HepG2 (cell line): ENCODE measurements around the gene TM4SF18. TPM values are rescaled to one million over a fixed set of nuclear protein-coding genes. Genes with fewer than 3 reads are reported as not detected.
A peak's percentile ranks its signal among the peaks of the same experiment; 100 is the strongest.
"Not testable (repeated sequence)": the region's sequence is repeated elsewhere in the genome, so short reads cannot be mapped to it uniquely, and the experiment has no call there.

Experiments
- ATAC-seq: fragments of 200-7000 bp; cut with Tn5 transposase; 3 replicates; pipeline ENCODE4 v1.9.1; 2020; ENCODE audit warnings: mild to moderate bottlenecking, moderate library complexity
- BruUV-seq: library from RNA; stranded (reverse); fragments of 400-500 nt; replicated peaks from 2 replicates; lab custom pipeline; 2021; lab: Mats Ljungman, UMichigan
- CTCF ChIA-PET: fragments of 300-600 bp; formaldehyde crosslinking; extraction: SDS; loops from one replicate; lab custom pipeline; 2021; ENCODE audit warnings: low total read pairs, inconsistent platforms, low intra/inter-chr PET ratio; lab: Yijun Ruan, JAX
- POLR2A ChIA-PET: fragments of 350-600 bp; sonication (Branson Sonifier 250); formaldehyde crosslinking; loops from one replicate; lab custom pipeline; 2020; ENCODE audit warnings: antibody characterized with exemption, inconsistent platforms; lab: Yijun Ruan, JAX
- DNase-seq: peaks from one replicate; pipeline ENCODE4 v3.0.0-alpha.2; 2015; ENCODE audit warnings: low spot score
- FAIRE-seq: peaks from 3 replicates; lab custom pipeline; 2011; peaks lifted over from hg19 to GRCh38; lab: Jason Lieb, UNC
- H2AFZ ChIP-seq: one replicate; pipeline ENCODE4 v1.6.1; 2011; ENCODE audit warnings: low read length, inconsistent platforms
- H3K27ac ChIP-seq: fragments of 300-600 bp; 3 replicates; pipeline ENCODE4 v1.8.0; 2011; ENCODE audit warnings: mixed run types, mild to moderate bottlenecking, mixed read lengths, low read length, inconsistent platforms; ENCODE audit not compliant: insufficient read depth; ENCODE audit errors: extremely low read length
- H3K27me3 ChIP-seq, 2 experiments: fragments of 200-600 bp in 1 of 2; 2 replicates in 1 of 2; 3 replicates in 1 of 2; pipeline versions ENCODE4 v1.6.0 to v1.8.0; 2011; ENCODE audit warnings: low read length in 2 of 2, mild to moderate bottlenecking in 2 of 2, moderate library complexity in 2 of 2, inconsistent platforms in 1 of 2; ENCODE audit not compliant: insufficient read depth in 2 of 2, control insufficient read depth in 1 of 2
- H3K36me3 ChIP-seq, 2 experiments: fragments of 200-600 bp in 1 of 2; replicated peaks in 1 of 2; 2 replicates in 1 of 2; 3 replicates in 1 of 2; pipeline versions ENCODE4 v1.5.1 to v1.8.0; 2011; ENCODE audit warnings: low read length in 2 of 2, inconsistent platforms in 1 of 2; ENCODE audit not compliant: insufficient read depth in 2 of 2, control insufficient read depth in 1 of 2
- H3K4me1 ChIP-seq: 2 replicates; pipeline ENCODE4 v1.5.1; 2012; ENCODE audit warnings: low read length, inconsistent platforms; ENCODE audit not compliant: insufficient read depth
- H3K4me2 ChIP-seq: 2 replicates; pipeline ENCODE4 v1.6.0; 2011; ENCODE audit warnings: low read depth, low read length, inconsistent platforms
- H3K4me3 ChIP-seq, 3 experiments: fragments of 200-600 bp in 1 of 3; sonication (generic), shearing (Covaris generic) in 1 of 3; replicated peaks in 1 of 3; 2 replicates each; pipeline ENCODE4 v1.5.1; 2011 to 2016; ENCODE audit warnings: low read length in 3 of 3, inconsistent platforms in 2 of 3, low read depth in 2 of 3, mild to moderate bottlenecking in 2 of 3, control low read depth in 1 of 3, mixed read lengths in 1 of 3; ENCODE audit not compliant: insufficient read depth in 1 of 3
- H3K79me2 ChIP-seq: one replicate; pipeline ENCODE4 v1.6.1; 2011; ENCODE audit warnings: low read length, inconsistent platforms; ENCODE audit not compliant: insufficient read depth
- H3K9ac ChIP-seq: 2 replicates; pipeline ENCODE4 v1.6.0; 2011; ENCODE audit warnings: mild to moderate bottlenecking, low read depth, low read length, inconsistent platforms; ENCODE audit not compliant: insufficient read depth
- H3K9me3 ChIP-seq: 2 replicates; pipeline ENCODE4 v1.5.1; 2012; ENCODE audit warnings: mild to moderate bottlenecking, low read length
- H4K20me1 ChIP-seq: 2 replicates; pipeline ENCODE4 v1.6.0; 2011; ENCODE audit warnings: inconsistent platforms, mild to moderate bottlenecking, low read length, moderate library complexity; ENCODE audit not compliant: insufficient read depth
- ASH2L ChIP-seq: fragments of 300-600, 200-600 bp; sonication (generic); IDR thresholded peaks from 2 replicates; pipeline ENCODE4 v1.7.0; 2017; ENCODE audit warnings: low read depth, mild to moderate bottlenecking, moderate library complexity, mixed read lengths, low read length; ENCODE audit not compliant: insufficient read length
- ATF3 ChIP-seq: sonication (generic); formaldehyde crosslinking; IDR thresholded peaks from 2 replicates; pipeline ENCODE4 v1.4.0; 2020; ENCODE audit warnings: missing genetic modification reagents
- MXD4 ChIP-seq: IDR thresholded peaks from 2 replicates; pipeline ENCODE4 v1.6.1; 2016; ENCODE audit warnings: mild to moderate bottlenecking, missing biosample characterization, missing genetic modification reagents
- RBFOX2 ChIP-seq: fragments of 200-400 bp; formaldehyde crosslinking; IDR thresholded peaks from 2 replicates; pipeline ENCODE4 v1.6.1; 2017; ENCODE audit warnings: low read depth, mild to moderate bottlenecking, low read length
- ZBTB49 ChIP-seq: sonication (generic); formaldehyde crosslinking; IDR thresholded peaks from 2 replicates; pipeline ENCODE4 v1.4.0; 2020; ENCODE audit warnings: missing genetic modification reagents, borderline replicate concordance
- ZNF207 ChIP-seq: fragments of 450-650 bp; IDR thresholded peaks from 2 replicates; pipeline ENCODE4 v1.6.1; 2016; ENCODE audit warnings: antibody characterized with exemption, borderline replicate concordance
- ZNF570 ChIP-seq: sonication (generic); formaldehyde crosslinking; IDR thresholded peaks from 2 replicates; pipeline ENCODE4 v1.4.0; 2020; ENCODE audit warnings: mild to moderate bottlenecking, missing genetic modification reagents, borderline replicate concordance
- WGBS: methylation state at CpG from one replicate; pipeline ENCODE4 v1.1.6; 2017; ENCODE audit warnings: low lambda C conversion rate; 5-methylcytosine and 5-hydroxymethylcytosine counted together
- in situ Hi-C: cut with HindIII; loops from 2 replicates; pipeline ENCODE4 v1.10.0; 2017; ENCODE audit warnings: low pct_unique_long_range_greater_than_20kb; ENCODE audit not compliant: extremely low pct_ligation_motif_present
- intact Hi-C: fragments of 100-400 bp; cut with micrococcal nuclease; formaldehyde crosslinking; loops from one replicate; pipeline ENCODE4 v1.10.0; 2022; ENCODE audit not compliant: unreplicated experiment
- polyA plus RNA-seq, 8 experiments: library from polyadenylated mRNA; depleted of rRNA in 3 of 8; stranded (reverse) in 7 of 8; unstranded in 1 of 8; fragments of >200 nt; fragmentation: Illumina TruSeq in 4 of 8; extraction: Trizol in 4 of 8; gene quantifications; 2 replicates each; pipeline versions ENCODE4 v1.2.1 to v1.2.3, GENCODE V29; 2011 to 2016; ENCODE audit warnings: low read depth in 4 of 8, missing spikeins in 1 of 8, mixed read lengths in 1 of 8; ENCODE audit not compliant: insufficient read depth in 1 of 8
- total RNA-seq, 5 experiments: library from RNA; depleted of rRNA; stranded (reverse); fragments of >200 nt; fragmentation: Illumina TruSeq; extraction: Trizol; gene quantifications; 2 replicates each; pipeline ENCODE4 v1.2.3, GENCODE V29; 2016; ENCODE audit warnings: low read depth in 1 of 5

Gene TM4SF18
- total and polyA plus RNA-seq, 2 of the 13 experiments (the other 11 are each of a cell fraction or from before 2014, with no cell fraction given), result 0.15 TPM; not detected in 1

- POLR2A ChIA-PET, intact Hi-C loops: not testable (repeated sequence)
These were observed 46.8 kb upstream of the TM4SF18 start for GRCh38 chr3:149380220-149380619.

GRCh38 chr3:149378478-149379309 is 45.3 kb upstream of the TM4SF18 start:
- Histone ChIP-seq H4K20me1 (peaks cover 11% of the 10 kb centered on the region; the same call in 1 of the 2 replicates), H3K4me1 (peaks cover 61% of the 10 kb centered on the region), H3K36me3 (peaks cover 5 to 21% of the 10 kb centered on the region in 2 experiments), H2AFZ (no peak overlapping the region), H3K9ac (peak overlapping the region; percentile 99), H3K4me3 (peak overlapping the region; percentile 78 to 97 (median 82)), H3K27me3 (peaks cover 0 to 3% of the 10 kb centered on the region in 2 experiments; a peak in 1 of 5 replicates), H3K79me2 (peaks cover 60% of the 10 kb centered on the region), H3K9me3 (no peaks in the 10 kb centered on the region), H3K4me2 (peak overlapping the region; percentile 96), H3K27ac (peak overlapping the region; percentile 92)
- BruUV-seq, result no TSS peak
- 84% methylated on average over 9 of the region's 9 CpGs for WGBS
- ATAC-seq (peak; percentile 4; the same call in 2 of the 3 replicates), FAIRE-seq (no peak), DNase-seq (no peak)
- intact Hi-C loops (no loop called here), in situ Hi-C loops (no loop called here)
- CTCF ChIA-PET, result no interaction called here
- POLR2A ChIA-PET, result interaction anchor here (1.0 to 10.4 kb wide), 8 partner anchors 9 to 163 kb away, joined by 3 to 265 read pairs (median 12); no protein-coding TSS in a partner anchor
- TF ChIP-seq ZNF570 (CRISPR knock-in tag) (no peak), ATF3 (CRISPR knock-in tag) (no peak), MXD4 (CRISPR knock-in tag) (no peak), ASH2L (no peak), ZBTB49 (CRISPR knock-in tag) (no peak), ZNF207 (no peak)

More at GRCh38 chr3:149380220-149380619, 46.8 kb upstream of the TM4SF18 start:
- ATAC-seq, H3K4me3 ChIP-seq, H3K36me3 ChIP-seq, H3K27me3 ChIP-seq, in situ Hi-C loops, H3K27ac ChIP-seq, CTCF ChIA-PET, H3K9ac ChIP-seq, FAIRE-seq, H3K4me2 ChIP-seq, H3K9me3 ChIP-seq, H4K20me1 ChIP-seq, BruUV-seq, DNase-seq, H2AFZ ChIP-seq: not testable (repeated sequence)
- peak; percentile 49; the same call in 1 of the 2 replicates for TF ChIP-seq RBFOX2
- Histone ChIP-seq H3K79me2 (peaks cover 60% of the 10 kb centered on the region), H3K4me1 (peaks cover 63% of the 10 kb centered on the region)
- no CpG with 5 or more reads among the region's 32 CpGs for WGBS
